Stimulated activated effector memory CD8-positive, alpha-beta T cell treated with anti-CD3 and anti-CD28 coated beads, Interleukin-12 subunit alpha, Interleukin-12 subunit beta, amount 100 ng/mL, for 72 hours (primary cell): Measurements from ENCODE around the gene DNMT1.
A peak's percentile ranks its signal among the peaks of the same experiment; 100 is the strongest.
"Not testable (repeated sequence)": the region's sequence is repeated elsewhere in the genome, so short reads cannot be mapped to it uniquely, and the experiment has no call there.

Source experiments
- ATAC-seq: fragments of 150-1000 bp; cut with Tn5 transposase; 2 replicates; pipeline ENCODE4 v1.10.0; 2021
- DNase-seq, 2 donors: peaks; one replicate each; pipeline ENCODE4 v3.0.0; 2021 to 2022; ENCODE audit warnings: low spot score in 2 of 2
- H3K27ac Mint-ChIP-seq: one replicate; pipeline ENCODE4 v1.8.0; 2022; ENCODE audit warnings: mild to moderate bottlenecking, mixed read lengths
- H3K36me3 Mint-ChIP-seq: one replicate; pipeline ENCODE4 v1.8.0; 2022; ENCODE audit warnings: mild to moderate bottlenecking, mixed read lengths
- H3K4me1 Mint-ChIP-seq: one replicate; pipeline ENCODE4 v1.8.0; 2022; ENCODE audit warnings: mixed read lengths
- H3K4me3 Mint-ChIP-seq: one replicate; pipeline ENCODE4 v1.8.0; 2022; ENCODE audit warnings: mild to moderate bottlenecking, mixed read lengths
- H3K9me3 Mint-ChIP-seq: one replicate; pipeline ENCODE4 v1.8.0; 2022; ENCODE audit warnings: mixed read lengths

DNMT1 gene

GRCh38 chr19:10182076-10182475 lies 12.7 kb downstream of the DNMT1 start:
- DNase-seq (no peak), ATAC-seq (no peak)
- Mint-ChIP-seq H3K4me3 (no peak overlapping the region), H3K4me1 (peaks cover 18% of the 10 kb centered on the region), H3K36me3 (peaks cover 93% of the 10 kb centered on the region), H3K9me3 (no peaks in the 10 kb centered on the region), H3K27ac (no peak overlapping the region)

- Mint-ChIP-seq H3K36me3 (peaks cover 93% of the 10 kb centered on the region), H3K4me1 (peaks cover 12% of the 10 kb centered on the region), H3K4me3 (no peak overlapping the region), H3K9me3 (no peaks in the 10 kb centered on the region), H3K27ac (no peak overlapping the region)
- DNase-seq (no peak), ATAC-seq (no peak)
These were observed 14.3 kb downstream of the DNMT1 start for GRCh38 chr19:10180459-10180858.

- not testable (repeated sequence) for DNase-seq, ATAC-seq, H3K4me3 Mint-ChIP-seq, H3K27ac Mint-ChIP-seq, H3K9me3 Mint-ChIP-seq
- Mint-ChIP-seq H3K36me3 (peaks cover 93% of the 10 kb centered on the region), H3K4me1 (peaks cover 12% of the 10 kb centered on the region)
These were observed 14.7 kb downstream of the DNMT1 start for GRCh38 chr19:10180024-10180423.

GRCh38 chr19:10173527-10173926 lies 21.2 kb downstream of the DNMT1 start:
- Mint-ChIP-seq H3K4me3 (no peak overlapping the region), H3K36me3 (peaks cover 100% of the 10 kb centered on the region), H3K27ac (no peak overlapping the region), H3K4me1 (peaks cover 6% of the 10 kb centered on the region), H3K9me3 (no peaks in the 10 kb centered on the region)
- no peak for DNase-seq
- ATAC-seq, result no peak

GRCh38 chr19:10168386-10168948 lies 26.3 kb downstream of the DNMT1 start:
- Mint-ChIP-seq H3K4me3 (no peak overlapping the region), H3K4me1 (no peaks in the 10 kb centered on the region), H3K36me3 (peaks cover 100% of the 10 kb centered on the region), H3K27ac (peak overlapping the region; percentile 43), H3K9me3 (no peaks in the 10 kb centered on the region)
- DNase-seq, result no peak
- no peak for ATAC-seq

- Mint-ChIP-seq H3K27ac (peak overlapping the region; percentile 60), H3K4me3 (no peak overlapping the region), H3K9me3 (no peaks in the 10 kb centered on the region), H3K4me1 (no peaks in the 10 kb centered on the region), H3K36me3 (peaks cover 100% of the 10 kb centered on the region)
- DNase-seq (no peak), ATAC-seq (no peak)
These were observed 27.3 kb downstream of the DNMT1 start for GRCh38 chr19:10167459-10167858.

- Mint-ChIP-seq H3K36me3 (peaks cover 100% of the 10 kb centered on the region), H3K27ac (peak overlapping the region; percentile 60)
- not testable (repeated sequence) for DNase-seq, H3K4me3 Mint-ChIP-seq, H3K4me1 Mint-ChIP-seq, H3K9me3 Mint-ChIP-seq, ATAC-seq
These were observed 28.3 kb downstream of the DNMT1 start for GRCh38 chr19:10166501-10166900.

- Mint-ChIP-seq H3K4me1 (no peaks in the 10 kb centered on the region), H3K36me3 (peaks cover 100% of the 10 kb centered on the region), H3K4me3 (no peak overlapping the region), H3K9me3 (no peaks in the 10 kb centered on the region), H3K27ac (no peak overlapping the region)
- DNase-seq, result no peak
- no peak for ATAC-seq
These were observed 28.7 kb downstream of the DNMT1 start for GRCh38 chr19:10166046-10166445.

- H3K36me3 Mint-ChIP-seq, result peaks cover 100% of the 10 kb centered on the region
- ATAC-seq, result no peak
- H3K9me3 Mint-ChIP-seq, result no peaks in the 10 kb centered on the region
- H3K27ac Mint-ChIP-seq, result no peak overlapping the region
- H3K4me1 Mint-ChIP-seq, result no peaks in the 10 kb centered on the region
- no peak overlapping the region for H3K4me3 Mint-ChIP-seq
- no peak for DNase-seq
These were observed 31.2 kb downstream of the DNMT1 start for GRCh38 chr19:10163536-10163935.

GRCh38 chr19:10159610-10160009 lies 35.1 kb downstream of the DNMT1 start:
- H3K27ac Mint-ChIP-seq, result no peak overlapping the region
- ATAC-seq, result no peak
- H3K9me3 Mint-ChIP-seq, result no peaks in the 10 kb centered on the region
- H3K4me1 Mint-ChIP-seq, result peaks cover 6% of the 10 kb centered on the region
- H3K36me3 Mint-ChIP-seq, result peaks cover 100% of the 10 kb centered on the region
- no peak for DNase-seq
- no peak overlapping the region for H3K4me3 Mint-ChIP-seq

GRCh38 chr19:10158485-10158884 lies 36.3 kb downstream of the DNMT1 start:
- Mint-ChIP-seq H3K27ac (peak overlapping the region; percentile 65), H3K9me3 (no peaks in the 10 kb centered on the region), H3K36me3 (peaks cover 100% of the 10 kb centered on the region), H3K4me1 (peaks cover 6% of the 10 kb centered on the region), H3K4me3 (no peak overlapping the region)
- DNase-seq (no peak), ATAC-seq (peak; percentile 11)

GRCh38 chr19:10158071-10158470 lies 36.7 kb downstream of the DNMT1 start:
- peaks cover 100% of the 10 kb centered on the region for H3K36me3 Mint-ChIP-seq
- no peaks in the 10 kb centered on the region for H3K9me3 Mint-ChIP-seq

GRCh38 chr19:10155839-10156238 lies 38.9 kb downstream of the DNMT1 start:
- H3K9me3 Mint-ChIP-seq, result no peaks in the 10 kb centered on the region
- H3K27ac Mint-ChIP-seq, result peak overlapping the region; percentile 77
- no peak overlapping the region for H3K4me3 Mint-ChIP-seq
- ATAC-seq, result no peak
- H3K36me3 Mint-ChIP-seq, result peaks cover 100% of the 10 kb centered on the region
- no peak for DNase-seq
- H3K4me1 Mint-ChIP-seq, result peaks cover 6% of the 10 kb centered on the region

More at GRCh38 chr19:10158071-10158470, 36.7 kb downstream of the DNMT1 start:
- DNase-seq (no peak), ATAC-seq (no peak)
- peak overlapping the region; percentile 65 for H3K27ac Mint-ChIP-seq
- no peak overlapping the region for H3K4me3 Mint-ChIP-seq
- peaks cover 6% of the 10 kb centered on the region for H3K4me1 Mint-ChIP-seq

GRCh38 chr19:10152100-10152499 lies 42.7 kb downstream of the DNMT1 start:
- H3K36me3 Mint-ChIP-seq, result peaks cover 100% of the 10 kb centered on the region
- no peaks in the 10 kb centered on the region for H3K9me3 Mint-ChIP-seq
- H3K4me1 Mint-ChIP-seq, result peaks cover 5% of the 10 kb centered on the region
- H3K27ac Mint-ChIP-seq, result no peak overlapping the region
- H3K4me3 Mint-ChIP-seq, result no peak overlapping the region
- DNase-seq, result no peak
- ATAC-seq, result peak; percentile 47

GRCh38 chr19:10151521-10151920 lies 43.2 kb downstream of the DNMT1 start:
- Mint-ChIP-seq H3K4me3 (no peak overlapping the region), H3K36me3 (peaks cover 100% of the 10 kb centered on the region), H3K27ac (no peak overlapping the region), H3K9me3 (no peaks in the 10 kb centered on the region), H3K4me1 (peaks cover 5% of the 10 kb centered on the region)
- DNase-seq, result no peak
- no peak for ATAC-seq

- ATAC-seq (no peak), DNase-seq (no peak)
- peaks cover 100% of the 10 kb centered on the region for H3K36me3 Mint-ChIP-seq
- H3K4me1 Mint-ChIP-seq, result peaks cover 5% of the 10 kb centered on the region
- H3K4me3 Mint-ChIP-seq, result no peak overlapping the region
- no peaks in the 10 kb centered on the region for H3K9me3 Mint-ChIP-seq
- no peak overlapping the region for H3K27ac Mint-ChIP-seq
These were observed 45.3 kb downstream of the DNMT1 start for GRCh38 chr19:10149427-10149826.

- no peak overlapping the region for H3K4me3 Mint-ChIP-seq
- peaks cover 100% of the 10 kb centered on the region for H3K36me3 Mint-ChIP-seq
- H3K27ac Mint-ChIP-seq, result peak overlapping the region; percentile 93
- peaks cover 11% of the 10 kb centered on the region for H3K4me1 Mint-ChIP-seq
- no peak for DNase-seq
- no peaks in the 10 kb centered on the region for H3K9me3 Mint-ChIP-seq
- ATAC-seq, result no peak
These were observed 48.6 kb downstream of the DNMT1 start for GRCh38 chr19:10146142-10146541.
